IPS DF 4.7 (cell line): ENCODE results near the gene CASP10.
"Not testable (repeated sequence)": the region's sequence is repeated elsewhere in the genome, so short reads cannot be mapped to it uniquely, and the experiment has no call there.

Experiments
- DNase-seq: peaks from one replicate; pipeline ENCODE4 v3.0.0-alpha.2; 2013; ENCODE audit warnings: low spot score; ENCODE audit errors: extremely low read depth

Gene CASP10

DNA sequence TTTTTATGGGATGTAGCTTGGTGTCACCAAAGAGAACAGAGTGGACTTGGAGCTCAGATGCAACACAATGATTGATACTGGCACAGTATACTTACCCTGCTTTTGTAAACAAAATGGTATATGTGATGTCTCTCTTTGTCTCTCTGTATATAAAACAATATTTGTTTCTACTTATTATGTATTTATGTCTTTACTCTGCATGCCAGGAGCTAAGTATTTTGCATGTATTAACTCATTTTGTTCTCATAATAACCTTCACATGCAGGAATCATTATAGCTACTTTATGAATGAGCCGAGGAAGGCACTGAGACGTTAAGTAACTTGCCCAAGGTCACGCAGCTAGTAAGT, 49.5 kb downstream of the CASP10 start:
- DNase-seq = no peak

DNA sequence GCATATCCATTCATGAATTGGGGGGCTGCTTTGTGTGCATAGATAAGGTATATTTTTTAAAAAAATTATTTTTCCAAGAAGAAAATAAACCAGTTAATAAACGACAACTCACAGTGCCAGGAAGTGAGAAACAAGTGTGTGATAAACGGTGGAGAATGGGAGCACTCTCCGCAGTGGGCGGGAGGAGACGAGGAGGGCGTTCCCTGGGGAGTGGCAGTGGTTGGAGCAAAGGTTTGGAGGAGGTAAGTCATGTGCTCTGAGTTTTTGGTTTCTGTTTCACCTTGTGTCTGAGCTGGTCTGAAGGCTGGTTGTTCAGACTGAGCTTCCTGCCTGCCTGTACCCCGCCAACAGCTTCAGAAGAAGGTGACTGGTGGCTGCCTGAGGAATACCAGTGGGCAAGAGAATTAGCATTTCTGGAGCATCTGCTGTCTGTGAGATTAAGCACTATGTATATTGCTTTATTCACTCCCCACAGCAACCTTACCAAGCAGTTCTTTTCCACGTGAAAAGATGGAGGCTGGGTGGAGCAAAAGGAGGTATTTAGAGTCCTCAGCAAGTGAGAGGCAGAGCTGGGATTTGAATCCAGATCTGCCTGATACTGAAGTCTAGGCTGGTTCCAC, 50.4 kb downstream of the CASP10 start:
- DNase-seq = no peak

DNA sequence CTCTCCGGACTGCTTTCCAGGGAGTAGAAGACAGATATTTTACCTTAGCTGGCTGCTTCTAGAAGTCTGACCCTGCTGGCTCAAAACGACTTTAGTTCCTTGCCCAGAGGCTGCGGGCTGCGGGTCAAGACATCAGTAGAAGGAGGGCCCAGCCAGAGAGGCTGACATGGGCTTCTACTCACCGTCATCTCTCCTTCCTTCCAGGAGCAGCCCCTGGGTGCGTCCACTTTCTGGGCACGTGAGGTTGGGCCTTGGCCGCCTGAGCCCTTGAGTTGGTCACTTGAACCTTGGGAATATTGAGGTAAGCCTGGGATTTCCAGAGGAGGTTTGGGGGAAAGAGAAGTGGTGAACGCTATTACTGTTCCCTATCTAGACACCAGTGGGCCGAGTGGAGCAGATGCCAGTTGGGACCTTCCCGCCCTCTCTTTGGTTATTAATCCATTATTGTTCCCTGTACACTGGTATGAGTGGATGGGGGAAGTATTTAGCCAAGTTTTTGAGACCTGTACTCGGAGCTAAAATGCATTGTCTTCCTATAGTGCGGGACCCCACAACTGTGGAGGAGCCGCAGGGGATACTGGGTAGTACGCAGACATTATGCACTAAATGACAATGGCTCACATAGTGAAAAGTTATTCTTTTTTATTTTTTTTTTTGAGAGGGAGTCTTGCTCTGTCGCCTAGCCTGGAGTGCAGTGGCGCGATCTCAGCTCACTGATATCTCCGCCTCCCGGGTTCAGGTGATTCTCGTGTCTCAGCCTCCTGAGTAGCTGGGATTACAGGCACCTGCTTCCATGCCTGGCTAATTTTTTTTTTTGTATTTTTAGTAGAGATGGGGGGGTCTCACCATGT, 51.1 kb downstream of the CASP10 start:
- no peak for DNase-seq

DNA sequence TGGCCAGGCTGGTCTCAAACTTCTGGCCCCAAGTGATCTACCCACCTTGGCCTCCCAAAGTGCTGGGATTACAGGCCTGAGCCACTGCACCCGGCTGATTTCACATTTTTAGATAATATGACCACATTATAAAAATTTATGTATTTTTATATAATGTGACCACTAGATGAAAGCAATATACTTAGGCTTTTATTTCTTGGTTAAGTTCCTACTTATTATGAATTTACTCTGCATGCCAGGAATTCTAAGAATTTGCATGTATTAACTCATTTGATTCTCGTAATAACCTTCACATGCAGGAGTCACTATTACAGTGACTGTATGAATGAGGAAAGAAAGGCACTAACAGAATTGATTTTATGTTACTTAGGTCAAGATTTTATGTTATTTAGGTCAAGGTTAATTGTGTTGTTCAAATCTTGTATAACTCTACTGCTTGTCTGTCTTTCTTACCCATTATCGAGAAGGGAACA, 51.8 kb downstream of the CASP10 start:
- DNase-seq = no peak

DNA sequence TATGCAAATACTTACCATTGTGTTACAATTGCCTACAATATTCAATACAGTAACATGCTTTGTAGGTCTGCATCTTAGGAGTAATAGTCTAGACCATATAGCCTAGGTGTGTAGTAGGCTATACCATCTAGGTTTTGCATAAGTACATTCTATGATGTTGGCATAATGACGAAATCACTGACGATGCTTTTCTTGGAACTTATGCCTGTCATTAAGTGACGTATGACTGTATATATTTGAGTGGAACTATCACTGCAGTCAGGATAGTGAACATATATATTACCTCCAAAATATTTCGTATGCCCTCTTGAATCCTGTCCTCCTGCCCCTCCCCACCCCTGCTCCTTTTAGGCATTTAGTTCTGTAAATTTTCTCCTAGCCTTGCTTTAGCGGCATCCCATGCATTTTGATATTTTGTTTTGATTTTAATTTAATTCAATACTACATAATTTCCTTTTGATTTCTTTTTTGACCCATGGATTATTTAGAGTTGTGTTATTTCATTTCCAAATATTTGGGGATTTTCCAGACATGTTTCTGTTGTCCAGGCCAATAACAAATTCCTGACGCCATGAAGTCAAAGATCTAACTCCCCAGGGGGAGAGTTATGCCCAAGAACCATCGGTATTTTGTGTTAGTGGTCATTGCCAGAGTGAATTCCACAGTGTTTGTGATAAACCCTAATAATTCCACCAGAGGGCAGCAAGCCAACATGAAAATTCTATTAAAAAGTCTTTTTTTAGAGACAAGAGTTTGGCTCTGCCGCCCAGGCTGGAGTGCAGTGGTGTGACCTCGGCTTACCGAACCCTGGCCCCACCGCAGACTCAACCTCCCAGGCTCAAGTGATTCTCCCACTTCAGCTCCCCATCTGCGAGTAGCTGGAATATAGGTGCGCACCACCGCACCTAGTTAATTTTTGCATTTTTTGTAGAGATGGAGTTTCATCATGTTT, 53.2 kb downstream of the CASP10 start:
- DNase-seq = no peak

DNA sequence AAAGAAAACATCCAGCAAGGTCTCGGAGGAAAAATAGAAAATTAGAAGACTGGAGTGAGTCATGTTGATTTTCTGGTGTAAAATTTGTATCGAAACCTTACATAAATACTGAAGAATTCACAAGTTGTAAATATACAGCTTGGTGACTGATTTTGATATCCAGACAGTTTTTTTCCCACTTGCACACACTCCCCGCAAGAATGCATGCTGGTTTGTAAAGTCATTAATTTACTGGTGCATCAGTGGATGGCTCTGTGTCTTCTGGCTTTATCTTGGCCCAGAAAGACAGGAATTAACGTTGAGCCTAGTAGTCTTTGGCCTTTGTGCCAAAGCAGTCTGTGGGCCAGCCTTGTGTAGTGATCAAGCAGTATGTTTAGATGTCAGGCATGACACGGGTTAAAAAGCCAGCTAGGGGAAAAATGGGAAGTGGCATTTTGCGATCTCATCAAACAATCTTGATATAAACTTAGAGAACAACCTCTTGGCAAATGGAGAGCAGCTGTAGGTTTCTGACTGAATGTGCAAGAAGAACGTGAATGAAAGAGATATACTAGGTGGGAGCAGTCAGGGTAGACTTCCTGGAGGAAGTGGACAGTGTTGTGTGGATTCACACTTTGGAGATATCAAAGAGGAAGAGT, 54.7 kb downstream of the CASP10 start:
- no peak for DNase-seq

DNA sequence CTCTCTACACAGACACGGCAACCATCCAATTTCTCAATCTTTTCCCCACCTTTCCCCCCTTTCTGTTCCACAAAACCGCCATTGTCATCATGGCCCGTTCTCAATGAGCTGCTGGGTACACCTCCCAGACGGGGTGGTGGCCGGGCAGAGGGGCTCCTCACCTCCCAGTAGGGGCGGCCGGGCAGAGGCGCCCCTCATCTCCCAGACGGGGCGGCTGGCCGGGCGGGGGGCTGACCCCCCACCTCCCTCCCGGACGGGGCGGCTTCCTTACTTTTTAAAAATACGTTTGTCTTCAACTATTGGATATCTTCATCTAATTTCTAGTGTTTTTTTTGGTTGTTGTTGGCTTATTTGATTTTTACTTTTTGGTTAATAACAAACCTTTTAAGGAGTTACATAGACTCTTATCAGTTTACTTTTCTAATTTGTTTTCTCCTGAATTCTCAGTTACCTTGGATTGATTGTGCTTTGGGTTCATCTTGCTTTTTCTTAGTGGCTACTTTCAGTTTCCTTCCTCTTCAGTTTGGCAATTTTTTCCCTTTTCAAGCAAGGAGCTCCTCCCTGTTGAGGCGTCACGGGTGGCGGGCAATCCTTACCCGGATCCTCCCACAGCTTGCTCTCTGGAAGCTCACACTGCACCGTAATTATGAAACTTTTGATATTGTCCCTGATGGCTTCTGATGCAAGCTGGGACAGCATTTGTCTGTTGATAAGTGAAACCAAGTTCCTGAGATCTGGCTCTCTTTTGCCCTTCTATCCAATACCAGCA, 56.4 kb downstream of the CASP10 start:
- DNase-seq = not testable (repeated sequence)

DNA sequence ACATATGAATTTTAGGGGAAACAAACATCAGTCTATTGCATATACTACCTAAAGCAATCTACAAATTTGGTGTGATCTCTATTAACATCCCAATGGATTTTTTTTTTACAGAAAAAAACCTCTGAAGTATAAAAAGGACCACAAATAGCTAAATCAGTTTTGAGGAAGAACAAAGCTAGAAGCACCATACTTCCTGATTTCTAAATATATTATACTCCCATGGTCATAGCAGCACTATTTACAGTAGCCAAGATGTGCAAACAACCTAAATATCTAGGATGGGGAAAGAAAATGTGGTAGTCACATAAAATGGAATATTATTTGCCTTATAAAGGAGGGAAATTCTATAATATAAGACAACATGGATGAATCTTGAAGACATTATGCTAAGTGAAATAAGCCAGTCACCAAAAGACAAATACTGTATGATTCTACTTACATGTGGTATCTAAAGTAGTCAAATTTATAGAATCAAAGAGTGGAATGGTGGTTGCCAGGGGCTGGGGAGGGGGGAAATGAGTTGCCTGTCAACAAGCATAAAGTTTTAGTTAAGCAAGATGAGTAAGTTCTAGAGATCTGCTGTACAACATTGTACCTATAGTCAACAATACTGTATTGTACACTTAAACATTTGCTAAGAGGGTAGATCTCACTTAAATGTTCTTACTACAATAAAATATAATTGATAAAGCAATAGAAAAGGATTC, 59.8 kb downstream of the CASP10 start:
- no peak for DNase-seq

DNA sequence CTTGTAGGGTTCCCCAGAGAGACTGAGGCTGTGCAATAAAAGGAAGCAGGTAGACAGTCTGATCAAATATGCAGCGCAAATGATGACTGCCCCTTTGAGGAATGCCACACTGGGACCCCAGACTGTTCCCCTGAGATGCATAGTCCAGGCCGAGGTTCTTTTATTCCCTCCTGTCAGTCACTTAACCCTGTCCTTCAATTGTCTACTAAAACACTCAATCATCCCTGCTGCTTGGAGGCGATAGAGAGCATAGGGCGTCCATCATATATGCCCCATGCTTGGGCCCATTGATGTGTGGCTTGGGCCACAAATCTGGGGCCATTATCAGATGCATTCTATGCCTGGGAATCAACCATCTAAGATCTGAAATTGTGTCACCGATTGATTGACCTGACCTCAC, 61.9 kb downstream of the CASP10 start:
- DNase-seq = no peak

DNA sequence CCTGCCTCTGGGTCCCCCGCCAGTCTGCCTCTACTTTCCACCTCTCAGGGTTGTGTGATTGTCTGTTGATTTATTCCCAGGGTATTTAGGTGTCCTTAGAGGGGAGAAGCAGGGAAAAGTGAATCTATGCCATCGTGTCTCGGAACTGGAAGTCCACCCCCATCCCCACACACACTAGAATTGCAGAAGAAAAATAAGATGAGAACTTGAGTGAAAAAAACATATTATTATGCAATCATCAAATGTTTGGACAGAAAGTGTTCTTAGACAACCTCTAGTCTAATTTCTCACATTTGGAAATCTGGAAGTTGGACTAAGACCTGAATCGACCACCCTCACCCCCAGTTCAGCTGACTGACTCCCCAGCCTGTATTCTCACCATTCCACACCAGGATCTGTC, 63.3 kb downstream of the CASP10 start:
- DNase-seq = no peak

DNA sequence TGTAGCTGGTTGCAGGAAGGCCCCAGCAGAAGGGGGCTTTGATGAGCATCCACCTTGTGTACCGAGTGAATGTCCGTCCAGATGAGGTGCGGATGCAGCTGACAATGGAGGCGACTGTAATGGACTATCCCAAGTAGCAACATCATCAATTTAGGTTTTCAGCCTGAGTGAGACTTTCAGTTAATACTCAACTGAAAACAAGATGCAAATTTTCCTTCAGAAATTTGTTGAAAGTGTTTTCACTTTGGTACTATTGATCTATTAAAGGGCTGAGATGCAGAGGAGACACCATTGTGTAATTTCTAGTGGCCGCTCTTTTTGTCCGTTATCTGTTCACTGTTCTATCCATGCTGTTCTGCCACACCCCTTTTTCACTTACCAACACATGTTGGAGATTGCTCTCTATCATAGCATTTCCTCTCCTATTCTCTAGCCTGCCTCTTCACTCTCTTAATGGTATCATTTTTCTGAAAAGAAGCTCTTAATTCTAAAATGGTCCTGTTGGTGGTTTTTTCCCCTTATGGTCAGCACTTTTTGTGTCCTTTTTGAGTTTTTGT, 65.4 kb downstream of the CASP10 start:
- no peak for DNase-seq

DNA sequence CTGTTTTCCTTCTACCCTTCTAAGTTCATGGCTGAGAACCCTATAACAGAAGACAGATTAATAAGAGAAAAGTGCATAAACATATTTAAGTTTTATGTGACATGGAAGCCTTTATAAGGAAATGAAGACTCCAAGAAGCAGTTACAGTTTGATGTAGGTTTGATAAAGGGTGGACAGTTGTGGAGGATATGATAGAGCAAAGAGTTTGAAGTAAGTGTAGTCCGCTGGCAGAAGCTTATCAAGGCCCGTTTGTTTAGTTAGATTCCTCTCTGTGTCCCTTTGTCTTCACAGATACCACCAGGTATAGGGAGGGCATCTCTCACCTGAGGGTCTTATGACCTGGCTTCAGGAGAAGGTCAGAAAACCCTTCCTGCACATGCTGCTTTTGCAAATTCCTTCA, 66.9 kb downstream of the CASP10 start:
- no peak for DNase-seq

DNA sequence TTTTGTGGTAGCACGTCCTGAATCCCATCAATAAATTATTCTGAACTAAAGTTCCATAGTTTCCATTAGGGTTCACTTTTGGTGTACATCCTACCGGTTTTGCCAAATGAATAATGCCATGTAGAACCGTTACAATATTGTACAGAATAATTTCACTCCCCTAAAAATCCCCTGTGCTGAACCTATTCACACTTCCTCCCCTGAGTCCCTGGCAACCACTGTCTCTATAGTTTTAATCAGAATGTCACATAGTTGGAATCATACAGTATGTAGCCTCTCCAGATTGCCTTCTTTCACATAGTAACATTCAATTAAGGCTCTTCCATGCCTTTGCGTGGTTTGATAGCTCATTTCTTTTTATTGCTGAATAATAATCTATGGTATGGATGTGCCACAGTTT, 67.8 kb downstream of the CASP10 start:
- DNase-seq = no peak

DNA sequence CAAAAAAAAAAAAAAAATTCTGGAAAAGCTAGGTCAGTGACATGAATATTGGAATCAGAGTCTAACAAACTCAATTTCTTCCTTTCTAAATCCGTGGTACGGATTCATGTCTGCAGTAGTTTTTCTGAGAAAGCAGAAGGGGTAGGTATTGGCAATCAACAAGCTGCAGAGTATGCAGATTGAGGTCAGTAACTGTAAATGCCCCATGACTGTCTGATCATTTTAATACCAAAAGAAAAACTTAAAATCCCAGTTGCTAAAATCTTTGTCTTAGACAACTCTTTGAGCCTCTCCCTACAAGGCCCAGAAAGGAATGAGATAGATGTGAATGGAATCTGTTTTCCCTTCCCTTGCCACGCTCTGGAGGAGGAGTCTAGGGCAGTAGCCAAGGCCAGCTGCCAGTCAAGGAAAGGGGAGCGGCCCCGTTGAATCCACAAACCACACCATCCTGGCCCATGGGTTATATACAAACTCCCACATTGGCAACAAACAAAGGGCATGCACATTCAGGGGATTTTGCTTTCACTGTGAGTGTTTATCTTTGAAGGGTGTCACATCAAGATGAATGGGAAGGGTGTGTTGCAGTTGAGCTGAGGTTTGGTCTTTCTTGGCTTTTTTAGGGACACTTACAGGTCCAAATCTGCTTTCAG, 71.3 kb downstream of the CASP10 start:
- DNase-seq = no peak

DNA sequence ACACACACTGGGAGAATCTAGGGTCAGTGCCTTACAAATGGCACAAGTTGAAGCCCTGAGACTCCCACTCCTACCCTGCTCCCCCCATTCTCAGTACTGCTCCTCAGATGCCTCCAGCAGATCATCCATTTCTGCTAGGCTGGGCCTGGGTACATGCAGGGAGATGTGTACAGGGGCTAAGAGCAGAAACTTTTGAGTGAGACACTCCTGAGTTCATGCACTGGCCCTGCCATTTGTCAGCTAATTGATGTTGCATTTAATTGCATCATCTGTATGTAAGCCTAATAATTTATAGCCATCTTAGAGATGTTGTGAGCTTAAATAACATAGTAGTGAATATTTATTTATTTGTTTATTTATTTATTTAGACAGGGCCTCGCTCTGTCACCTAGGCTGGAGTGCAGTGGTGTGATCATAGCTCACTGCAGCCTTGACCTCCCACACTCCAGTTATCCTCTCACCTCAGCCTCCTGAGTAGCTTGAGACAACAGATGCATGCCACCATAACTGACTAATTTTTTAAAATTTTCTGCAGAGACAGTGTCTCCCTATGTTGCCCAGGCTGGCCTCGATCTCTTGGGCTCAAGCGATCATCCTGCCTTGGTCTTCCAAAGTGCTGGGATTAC, 72.6 kb downstream of the CASP10 start:
- no peak for DNase-seq

DNA sequence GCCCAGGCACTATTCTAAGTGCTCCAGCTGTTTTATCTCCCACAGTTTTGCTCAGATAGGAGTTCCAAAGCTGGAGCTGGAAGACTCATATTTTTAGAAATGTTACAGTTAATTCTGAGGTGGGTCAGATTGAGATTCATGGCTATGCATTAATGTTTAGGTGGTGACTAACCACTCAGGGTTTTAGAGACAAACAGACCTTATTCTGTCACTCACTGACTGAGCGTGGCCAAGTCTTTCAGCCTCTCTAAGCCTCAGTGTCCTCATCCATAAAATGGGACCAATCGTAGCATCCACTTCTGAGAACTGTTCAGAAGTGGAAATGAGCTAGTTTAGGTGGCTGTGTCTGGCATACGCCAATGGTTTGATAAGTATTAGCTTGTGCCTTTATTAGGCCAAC, 73.1 kb downstream of the CASP10 start:
- no peak for DNase-seq

DNA sequence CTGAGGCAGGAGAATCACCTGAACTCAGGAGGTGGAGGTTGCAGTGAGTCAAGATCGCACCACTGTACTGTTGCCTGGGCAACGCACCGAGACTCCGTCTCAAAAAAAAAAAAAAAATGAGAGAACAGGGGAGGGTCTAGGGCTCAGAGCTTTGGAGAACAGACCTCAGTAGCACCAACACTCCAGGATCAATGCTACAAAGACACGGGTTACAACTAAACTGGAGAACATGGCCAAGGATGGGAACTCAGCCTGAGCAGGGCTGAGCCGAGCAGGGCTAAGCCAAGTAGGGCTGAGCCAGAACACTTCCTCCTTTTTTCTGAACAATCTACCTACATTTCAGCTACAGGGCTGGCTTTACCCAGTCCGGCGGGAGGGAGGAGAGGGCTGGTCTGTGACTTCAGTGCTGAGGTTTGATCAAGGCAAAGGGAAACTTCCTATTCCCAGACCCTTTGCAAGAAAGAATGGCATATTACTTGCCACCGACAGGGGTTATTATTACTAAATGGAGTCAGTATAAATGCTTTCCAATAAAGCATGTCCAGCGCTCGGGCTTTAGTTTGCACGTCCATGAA, 74.5 kb downstream of the CASP10 start:
- DNase-seq = no peak

DNA sequence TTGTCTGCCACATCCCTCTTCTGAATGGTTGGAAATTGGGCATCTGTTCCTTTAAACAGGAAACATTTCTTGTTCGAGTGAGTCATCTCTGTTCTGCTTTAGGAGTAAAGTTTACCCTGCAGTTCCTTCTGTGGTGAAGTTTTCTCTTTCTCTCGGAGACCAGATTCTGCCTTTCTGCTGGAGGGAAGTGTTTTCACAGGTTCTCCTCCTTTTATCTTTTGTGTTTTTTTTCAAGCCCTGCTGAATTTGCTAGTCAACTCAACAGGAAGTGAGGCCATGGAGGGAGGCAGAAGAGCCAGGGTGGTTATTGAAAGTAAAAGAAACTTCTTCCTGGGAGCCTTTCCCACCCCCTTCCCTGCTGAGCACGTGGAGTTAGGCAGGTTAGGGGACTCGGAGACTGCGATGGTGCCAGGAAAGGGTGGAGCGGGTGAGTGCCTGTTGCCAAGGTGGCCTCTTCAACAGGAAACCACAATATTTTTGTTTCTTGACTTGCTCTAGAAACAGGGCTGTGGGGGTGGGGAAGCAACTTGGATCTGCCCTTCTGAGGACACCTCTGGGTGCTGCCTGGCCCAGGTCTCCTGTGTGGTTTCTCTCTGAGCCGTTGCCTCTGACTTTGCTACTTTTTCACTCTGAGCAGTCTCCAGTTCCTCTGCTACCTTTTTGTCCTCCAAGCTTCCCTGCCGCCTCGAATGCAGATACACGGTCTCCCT, 75.2 kb downstream of the CASP10 start:
- no peak for DNase-seq
